Stimulated activated CD4-positive, alpha-beta T cell treated with anti-CD3 and anti-CD28 coated beads, Interleukin-1b, Interleukin-23, amount 100 ng/mL, for 1 hour (primary cell): ENCODE data around the gene DUSP5.
"Not testable (repeated sequence)": the region's sequence is repeated elsewhere in the genome, so short reads cannot be mapped to it uniquely, and the experiment has no call there.

Experiments
- DNase-seq, 2 donors: peaks; one replicate each; pipeline ENCODE4 v3.0.0-alpha.2; 2020; ENCODE audit warnings: low read depth in 2 of 2

The DUSP5 gene

GRCh38 chr10:110522365-110522988 lies 24.8 kb downstream of the DUSP5 start:
- DNase-seq = no peak

- no peak for DNase-seq
Observed at GRCh38 chr10:110523736-110524135, 26.0 kb downstream of the DUSP5 start.

DNA sequence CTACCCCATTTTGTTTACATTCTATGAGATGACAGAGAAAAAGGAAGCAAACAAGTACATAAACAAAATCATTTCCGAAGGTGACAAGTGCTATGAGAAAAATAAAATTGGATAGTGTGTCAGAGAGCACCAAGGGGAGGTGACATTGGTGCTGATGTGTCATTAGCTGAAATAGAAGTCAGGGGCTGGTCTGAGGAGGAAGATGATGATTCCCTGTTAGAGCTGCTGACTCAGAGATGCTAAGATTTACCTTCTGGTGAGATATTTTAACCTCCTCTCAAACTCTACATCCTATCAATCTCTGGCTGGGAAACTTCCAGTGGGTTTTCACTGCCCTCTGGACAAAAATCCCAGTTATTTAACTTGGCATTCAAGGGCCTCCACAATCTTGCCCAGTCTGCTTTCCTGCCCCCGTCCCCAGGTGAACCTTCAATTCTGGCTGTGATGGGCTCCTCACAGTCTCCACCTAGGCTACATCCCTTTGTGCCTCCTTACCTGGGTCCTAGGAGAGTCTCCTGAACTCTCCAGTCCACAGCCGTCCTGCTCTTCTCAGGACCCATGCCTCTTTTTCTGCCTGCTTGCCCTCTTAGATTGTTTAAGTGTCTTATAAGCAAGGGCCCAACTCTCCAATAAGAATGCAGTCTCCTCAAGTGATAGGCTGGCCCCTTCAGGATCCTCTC lies 26.6 kb downstream of the DUSP5 start:
- DNase-seq = no peak

DNA sequence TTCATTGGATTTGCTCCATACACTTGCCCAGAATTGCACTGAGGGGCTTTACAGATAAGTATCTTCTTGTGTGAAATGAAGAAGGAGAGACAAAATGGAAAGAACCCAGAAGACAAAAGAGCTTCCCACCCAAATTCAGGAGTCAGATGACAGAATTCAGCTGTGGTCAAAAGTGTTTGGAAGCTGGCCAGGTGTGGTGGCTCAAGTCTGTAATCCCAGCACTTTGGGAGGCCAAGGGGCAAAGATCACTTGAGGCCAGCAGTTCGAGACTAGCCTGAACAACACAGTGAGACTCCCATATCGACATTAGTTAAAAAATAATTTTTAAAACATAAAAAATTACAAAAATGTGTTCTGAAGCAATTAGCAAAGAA lies 27.1 kb downstream of the DUSP5 start:
- DNase-seq = no peak

- DNase-seq = no peak
Observed at GRCh38 chr10:110525349-110526260, 27.9 kb downstream of the DUSP5 start.

DNA sequence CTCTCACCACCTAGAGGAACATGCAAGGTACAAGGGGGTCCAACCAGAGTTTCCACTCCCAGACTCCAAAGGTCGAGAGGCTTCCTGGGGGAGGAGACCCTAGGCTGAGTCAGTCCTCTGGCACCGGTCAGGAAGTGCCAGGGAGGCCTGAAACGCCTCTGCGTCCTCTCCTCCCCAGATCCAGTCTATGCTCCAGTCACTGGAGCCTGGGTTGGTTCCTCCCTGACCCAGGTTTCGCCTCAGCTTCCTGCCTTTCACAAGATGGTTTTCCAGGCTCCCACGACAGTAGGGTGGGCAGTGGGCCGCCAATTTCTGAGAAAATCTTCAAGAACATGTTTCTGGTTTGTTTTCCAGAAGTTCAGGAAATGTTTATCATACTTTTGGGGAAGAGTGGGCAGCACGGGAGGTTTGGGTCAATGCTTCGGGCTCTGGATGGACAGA lies 30.0 kb downstream of the DUSP5 start:
- no peak for DNase-seq

- no peak for DNase-seq
Observed at GRCh38 chr10:110528224-110528996, 30.7 kb downstream of the DUSP5 start.

DNA sequence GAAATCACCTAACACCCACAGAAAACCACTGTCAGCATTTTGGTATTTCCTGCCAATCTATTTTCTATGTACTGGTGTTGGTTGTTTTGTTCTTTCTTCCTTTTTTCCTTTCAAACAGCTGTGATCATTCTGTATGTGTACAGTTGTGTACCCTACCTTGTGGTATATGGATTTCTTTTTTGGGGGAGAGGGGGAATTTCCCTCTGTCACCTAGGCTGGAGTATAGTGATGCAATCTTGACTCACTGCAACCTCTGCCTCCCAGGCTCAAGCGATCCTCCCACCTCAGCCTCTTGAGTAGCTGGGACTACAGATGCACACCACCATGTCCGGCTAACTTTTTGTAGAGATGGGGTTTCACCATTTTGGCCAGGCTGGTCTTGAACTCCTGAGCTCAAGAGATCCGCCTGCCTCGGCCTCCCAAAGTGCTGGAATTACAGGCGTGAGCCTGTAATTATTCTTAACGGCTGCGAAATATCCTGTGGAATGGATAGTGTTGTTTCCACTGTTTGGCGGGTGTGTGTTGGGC lies 31.4 kb downstream of the DUSP5 start:
- DNase-seq = not testable (repeated sequence)

DNA sequence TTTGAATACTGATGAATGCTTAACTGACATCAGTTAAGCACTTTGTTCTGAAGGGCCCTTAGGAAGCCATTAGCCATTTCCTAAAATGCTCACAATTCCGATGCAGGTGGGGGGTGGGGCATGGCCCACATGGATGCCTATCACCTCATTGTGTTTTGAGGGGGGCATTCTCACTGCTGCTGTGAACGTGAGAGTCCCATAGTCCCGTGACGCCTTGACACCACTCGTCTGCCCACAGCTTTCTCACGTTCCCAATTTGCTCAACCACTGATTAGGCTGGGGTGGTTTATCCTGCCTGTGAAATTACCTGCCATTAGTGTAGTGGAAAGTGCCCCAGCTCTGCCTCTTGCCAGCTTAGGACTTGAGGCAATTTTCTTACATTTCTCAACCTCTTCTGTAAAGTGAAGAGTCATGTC lies 31.9 kb downstream of the DUSP5 start:
- no peak for DNase-seq

GRCh38 chr10:110530131-110530831 lies 32.6 kb downstream of the DUSP5 start:
- no peak for DNase-seq

DNA sequence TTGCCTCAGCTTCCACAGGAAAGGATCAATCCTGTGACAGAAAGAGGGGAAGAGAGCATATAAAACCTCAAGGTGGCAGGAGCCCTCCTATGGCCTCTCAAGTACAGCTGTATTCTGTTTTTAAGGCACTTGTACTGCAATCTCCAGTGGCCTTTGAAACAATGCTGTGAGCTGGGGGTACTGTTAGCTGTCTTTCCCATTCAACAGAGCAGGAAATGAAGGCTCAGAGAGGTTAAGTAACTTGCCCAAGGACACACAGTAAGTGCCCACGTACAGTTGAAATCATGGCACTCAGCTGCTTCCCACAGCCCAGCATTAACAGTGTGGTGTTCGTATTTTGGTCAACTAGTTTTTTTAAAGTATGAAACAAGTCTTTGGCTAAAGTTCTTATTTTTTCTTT lies 34.0 kb downstream of the DUSP5 start:
- no peak for DNase-seq

GRCh38 chr10:110532628-110533027 lies 34.9 kb downstream of the DUSP5 start:
- not testable (repeated sequence) for DNase-seq

GRCh38 chr10:110533149-110533548 lies 35.4 kb downstream of the DUSP5 start:
- no peak for DNase-seq

DNA sequence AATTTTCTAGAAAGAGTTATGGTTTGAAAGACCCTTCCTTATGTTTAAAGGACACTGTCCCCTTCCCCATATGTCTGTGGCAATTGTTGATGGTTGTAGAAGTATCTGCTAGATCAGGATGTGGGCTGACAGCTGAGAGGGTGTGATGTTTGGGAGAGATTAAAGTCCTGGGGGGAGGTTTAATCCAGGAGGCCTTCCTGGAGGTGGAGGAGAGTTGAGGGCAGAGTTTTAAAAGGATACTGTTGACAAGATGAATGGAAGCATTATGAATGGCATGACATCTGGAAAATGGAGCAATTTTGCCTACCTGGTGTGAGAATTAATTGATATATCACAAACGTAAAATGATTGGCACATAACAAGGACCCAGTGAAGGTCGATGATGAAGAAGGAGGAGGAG lies 36.9 kb downstream of the DUSP5 start:
- DNase-seq = no peak

DNA sequence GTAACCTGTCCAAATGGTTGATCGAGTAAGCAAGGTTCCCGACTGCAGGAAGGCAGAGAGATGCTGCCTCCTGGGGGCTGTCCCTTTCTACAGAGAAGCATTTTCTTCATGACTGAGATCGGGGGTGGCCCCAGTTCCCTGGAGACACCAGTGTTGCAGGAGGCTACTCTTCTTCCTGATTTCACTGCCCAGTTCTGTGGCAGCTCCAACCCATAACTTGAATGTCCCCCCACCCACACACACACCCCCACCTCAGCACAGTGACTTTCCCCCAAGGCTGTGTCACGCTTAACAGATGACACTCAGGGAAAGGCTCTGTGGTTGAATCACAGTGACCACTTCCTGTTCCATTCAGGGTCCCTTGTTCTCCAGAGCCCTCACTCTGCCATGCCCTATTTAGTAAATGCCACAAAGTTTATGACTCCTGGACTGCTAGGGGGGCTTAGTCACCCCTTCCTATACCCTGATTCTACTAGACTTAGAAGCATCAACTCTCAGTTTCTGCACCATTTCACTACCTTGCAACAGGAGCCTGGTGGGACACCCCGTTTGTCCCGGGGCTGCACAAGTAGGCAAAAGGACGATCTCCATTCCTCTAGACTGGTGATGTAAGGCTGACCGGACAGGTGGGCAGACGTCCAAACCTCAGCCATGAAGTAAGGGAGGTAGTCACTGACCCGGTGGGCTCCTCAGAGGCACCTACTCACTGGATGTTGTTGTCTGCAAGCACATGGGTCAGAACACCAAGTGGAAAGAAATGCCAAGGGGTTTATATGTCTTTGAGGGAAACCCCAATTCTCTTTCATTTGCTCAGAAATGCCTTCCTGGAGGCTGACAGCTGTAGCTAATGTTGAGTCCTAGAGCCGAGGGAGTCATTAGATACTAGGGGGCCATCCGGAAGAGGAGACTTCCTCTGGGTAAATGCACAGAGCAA lies 38.5 kb downstream of the DUSP5 start:
- peak in 1 of 2 donors; percentile 45 for DNase-seq

GRCh38 chr10:110539091-110539490 lies 41.4 kb downstream of the DUSP5 start:
- no peak for DNase-seq

DNA sequence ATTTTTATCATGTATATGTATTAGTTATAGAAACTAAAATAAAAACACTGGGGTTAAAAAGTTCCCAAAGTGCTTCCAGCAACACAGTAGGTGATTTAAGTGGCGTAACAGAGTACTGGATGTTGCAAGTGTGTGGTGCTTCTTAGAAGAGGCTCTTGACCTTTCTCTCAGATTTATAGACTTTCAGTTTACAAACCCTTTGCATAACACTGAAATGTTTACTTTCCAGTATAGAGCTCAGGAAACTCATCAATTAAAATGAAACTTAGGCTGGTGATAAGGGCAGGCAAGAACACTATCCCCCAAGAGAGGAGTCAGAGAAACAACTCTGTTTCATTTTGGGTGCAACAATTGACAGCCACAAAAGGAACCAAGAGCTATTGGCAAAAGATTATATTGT lies 42.3 kb downstream of the DUSP5 start:
- no peak for DNase-seq

GRCh38 chr10:110544958-110545537 lies 47.3 kb downstream of the DUSP5 start:
- DNase-seq = no peak

GRCh38 chr10:110546077-110546476 lies 48.4 kb downstream of the DUSP5 start:
- DNase-seq = no peak
